GM13977 (cell line): Measurements from ENCODE around the gene SFMBT2.

ENCODE experiments used
- DNase-seq: peaks from one replicate; pipeline ENCODE4 v3.0.0; 2012; ENCODE audit warnings: low spot score
- in situ Hi-C: fragments of 300-500 bp; cut with MboI; formaldehyde crosslinking; loops from one replicate; pipeline ENCODE4 v1.12.0; 2022; ENCODE audit warnings: low sequenced_read_pairs, low pct_unique_long_range_greater_than_20kb, mixed read lengths, inconsistent platforms; ENCODE audit not compliant: unreplicated experiment
- TF ChIP-seq, protein P1 (sequence below): IDR thresholded peaks from 2 replicates; pipeline ENCODE4 v1.5.1; 2012; ENCODE audit warnings: mild to moderate bottlenecking, control low read depth; ENCODE audit not compliant: insufficient read depth; ENCODE audit errors: extremely low read depth, missing control alignments

Gene SFMBT2

DNA sequence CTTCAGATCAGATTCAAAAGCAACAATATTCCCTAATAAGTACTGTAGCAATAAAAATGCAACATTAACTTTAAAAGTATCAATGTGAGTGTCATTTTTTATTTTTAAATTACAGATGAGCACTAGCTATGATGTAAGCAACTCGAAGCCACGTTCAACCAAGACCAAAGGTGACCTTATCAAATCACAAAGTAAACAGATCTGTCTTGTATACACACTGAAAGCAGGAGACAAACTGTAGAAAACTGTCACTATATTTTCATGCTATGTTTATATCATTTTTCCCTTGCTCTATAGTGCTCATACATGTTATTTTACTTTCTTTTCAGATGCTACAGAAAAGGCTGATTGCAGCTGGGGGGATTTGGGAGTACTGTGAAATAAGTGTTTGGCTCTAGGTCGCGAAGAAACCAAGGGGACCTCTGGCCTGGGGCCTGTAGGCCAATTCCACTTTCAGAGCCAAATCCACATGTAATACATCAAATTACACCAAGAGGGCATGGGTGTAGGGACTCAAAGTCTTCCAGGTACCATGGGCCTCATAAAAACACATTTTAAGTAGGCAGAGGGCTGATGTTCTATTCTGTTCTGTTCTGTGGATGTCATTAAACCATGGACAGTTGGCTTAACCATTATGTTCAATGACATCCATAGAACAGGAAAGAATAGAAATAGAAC is 245.2 kb downstream of the SFMBT2 start:
- DNase-seq: no peak
- in situ Hi-C loops: no loop called here
- TF ChIP-seq, protein P1, sequence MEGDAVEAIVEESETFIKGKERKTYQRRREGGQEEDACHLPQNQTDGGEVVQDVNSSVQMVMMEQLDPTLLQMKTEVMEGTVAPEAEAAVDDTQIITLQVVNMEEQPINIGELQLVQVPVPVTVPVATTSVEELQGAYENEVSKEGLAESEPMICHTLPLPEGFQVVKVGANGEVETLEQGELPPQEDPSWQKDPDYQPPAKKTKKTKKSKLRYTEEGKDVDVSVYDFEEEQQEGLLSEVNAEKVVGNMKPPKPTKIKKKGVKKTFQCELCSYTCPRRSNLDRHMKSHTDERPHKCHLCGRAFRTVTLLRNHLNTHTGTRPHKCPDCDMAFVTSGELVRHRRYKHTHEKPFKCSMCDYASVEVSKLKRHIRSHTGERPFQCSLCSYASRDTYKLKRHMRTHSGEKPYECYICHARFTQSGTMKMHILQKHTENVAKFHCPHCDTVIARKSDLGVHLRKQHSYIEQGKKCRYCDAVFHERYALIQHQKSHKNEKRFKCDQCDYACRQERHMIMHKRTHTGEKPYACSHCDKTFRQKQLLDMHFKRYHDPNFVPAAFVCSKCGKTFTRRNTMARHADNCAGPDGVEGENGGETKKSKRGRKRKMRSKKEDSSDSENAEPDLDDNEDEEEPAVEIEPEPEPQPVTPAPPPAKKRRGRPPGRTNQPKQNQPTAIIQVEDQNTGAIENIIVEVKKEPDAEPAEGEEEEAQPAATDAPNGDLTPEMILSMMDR: no peak

DNA sequence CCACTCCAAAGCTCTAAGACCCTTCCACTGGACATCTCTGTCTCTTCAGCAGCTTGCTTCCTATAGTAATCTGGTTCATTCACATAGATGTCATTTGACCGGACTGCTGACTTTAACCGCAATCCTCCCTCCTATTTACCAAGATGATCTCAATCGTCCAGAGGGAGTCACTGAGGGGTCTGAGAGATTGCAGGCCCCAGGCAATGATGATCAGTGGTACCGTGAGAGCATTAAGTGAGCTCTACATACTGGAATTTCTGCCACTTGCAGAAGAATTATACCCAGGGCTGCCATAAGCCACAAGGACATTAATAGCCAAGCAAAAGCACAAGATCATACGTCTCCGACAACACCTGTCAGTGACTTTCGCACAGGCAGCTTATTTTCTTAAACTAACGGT is 245.9 kb downstream of the SFMBT2 start:
- TF ChIP-seq, protein P1: no peak
- DNase-seq: no peak
- in situ Hi-C loops: no loop called here

DNA sequence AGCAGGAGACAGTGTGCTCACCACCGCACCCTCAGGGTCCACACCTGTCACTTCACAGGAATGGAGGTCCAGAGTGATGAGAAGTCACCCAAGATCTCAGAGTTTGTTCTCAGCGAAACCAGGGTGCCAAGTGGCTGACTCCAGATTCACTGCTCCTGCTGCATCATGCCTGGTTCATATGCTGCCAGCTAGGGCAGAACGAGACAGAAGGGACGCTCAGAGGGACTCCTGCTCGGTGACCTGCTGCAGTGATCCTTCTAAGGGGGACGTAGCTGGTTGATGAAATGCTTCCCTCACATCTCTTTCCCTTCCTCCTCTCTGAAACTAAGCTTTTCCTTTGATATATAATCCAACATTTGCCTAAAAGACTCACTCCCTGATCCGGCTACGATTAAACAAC is 248.5 kb downstream of the SFMBT2 start:
- DNase-seq: no peak
- TF ChIP-seq, protein P1: no peak
- in situ Hi-C loops: no loop called here

DNA sequence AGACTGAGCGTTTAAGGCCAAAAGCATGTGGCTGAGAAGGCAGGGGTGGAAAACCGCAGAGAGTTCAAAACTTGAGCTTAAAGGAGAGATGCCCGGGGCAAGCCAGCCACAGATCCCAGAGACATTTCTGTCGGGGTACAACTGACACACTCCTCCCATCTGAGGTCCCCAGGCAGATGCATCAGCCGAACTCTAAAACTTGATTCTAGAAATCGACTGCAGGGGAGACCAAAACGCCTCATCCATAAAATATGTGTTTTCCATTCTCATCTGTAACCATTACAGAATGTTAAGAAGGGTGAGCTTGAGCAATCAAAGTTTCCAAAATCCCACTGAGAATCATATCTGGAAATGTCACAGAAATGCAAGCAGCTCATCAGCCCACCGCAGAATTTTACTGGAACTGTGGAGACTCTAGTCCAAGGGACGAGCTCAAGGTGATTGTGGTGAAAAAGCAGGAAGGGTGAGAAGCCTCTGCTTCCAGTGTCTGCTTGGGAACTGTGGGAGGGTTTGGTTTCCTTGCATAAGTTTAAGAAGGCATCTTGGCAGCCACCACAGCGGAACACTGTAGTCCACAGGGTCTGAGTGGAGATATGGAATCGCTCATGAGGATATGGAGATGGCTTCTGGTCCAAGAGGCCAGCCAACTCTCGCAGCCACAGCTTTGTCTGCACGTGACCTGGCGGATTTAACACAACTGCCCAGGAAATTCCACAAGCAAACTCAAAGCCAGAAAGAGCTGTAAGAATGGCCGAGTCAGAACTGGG is 249.2 kb downstream of the SFMBT2 start:
- in situ Hi-C loops: no loop called here
- TF ChIP-seq, protein P1: no peak
- DNase-seq: no peak

DNA sequence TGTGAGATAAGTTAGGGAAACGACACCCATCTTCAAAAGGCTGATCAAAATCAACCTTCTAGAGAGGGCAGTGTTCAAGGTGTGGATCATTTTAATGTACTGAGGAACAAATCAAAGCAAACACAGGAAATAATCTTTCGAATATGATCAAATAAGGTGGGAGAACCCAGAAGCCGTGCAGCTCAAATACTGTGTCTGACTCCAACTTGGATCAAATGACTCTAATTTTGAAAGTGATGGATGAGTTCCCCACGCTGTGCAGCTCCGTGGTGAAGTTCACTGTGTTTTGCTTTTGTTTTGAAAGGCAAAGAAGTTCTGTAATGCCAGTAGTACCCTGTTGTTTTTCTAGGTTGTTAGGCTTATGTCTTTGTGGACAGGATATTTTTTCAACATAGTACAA is 250.9 kb downstream of the SFMBT2 start:
- DNase-seq: no peak
- in situ Hi-C loops: no loop called here

DNA sequence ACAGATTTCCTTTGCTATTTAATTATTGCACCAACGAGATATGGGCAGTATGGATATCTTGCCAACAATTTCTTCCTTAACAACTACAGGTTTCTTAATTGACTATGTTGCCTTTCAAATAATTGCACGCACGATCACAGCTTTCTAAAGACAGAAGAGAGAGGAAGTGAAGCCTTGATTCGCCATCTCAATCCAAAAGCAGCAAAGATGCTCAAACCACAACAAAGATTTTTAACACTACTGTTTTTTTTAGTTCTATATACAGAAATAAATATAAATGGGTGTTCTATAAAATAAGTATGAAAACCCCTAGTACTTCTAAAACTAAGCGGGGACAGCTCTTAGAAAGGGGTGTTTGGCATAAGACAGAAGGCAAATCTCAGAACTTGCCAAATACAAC is 251.3 kb downstream of the SFMBT2 start:
- TF ChIP-seq, protein P1: no peak
- in situ Hi-C loops: no loop called here
- DNase-seq: no peak

More for the DNA sequence above, 250.9 kb downstream of the SFMBT2 start:
- TF ChIP-seq, protein P1: no peak
